ENCODE results near the gene FRMD4B.

FRMD4B gene

GRCh38 chr3:69364354-69364753, 21.5 kb downstream of the FRMD4B start:
- no peak for DNase-seq (ENCODE audit: low read depth in 2 of 2)

DNA sequence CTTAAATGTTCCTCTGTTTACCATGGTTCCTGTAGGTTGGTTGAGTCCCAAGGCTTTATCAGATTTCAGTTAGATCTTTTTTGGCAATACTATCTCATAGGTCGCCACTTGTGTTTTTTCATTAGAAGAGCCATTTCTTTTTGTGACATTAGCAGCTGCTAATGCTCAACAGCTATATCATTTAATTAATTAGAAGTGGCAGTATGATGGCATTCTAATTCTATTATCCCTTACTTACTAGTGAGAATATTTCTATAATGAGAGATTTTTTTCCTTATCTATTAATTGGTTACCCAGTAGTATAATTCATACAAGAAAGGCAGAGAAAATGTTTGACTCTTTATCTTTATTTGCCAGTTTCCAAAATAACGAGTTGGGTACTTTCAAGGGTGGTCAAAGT, 25.2 kb downstream of the FRMD4B start:
- DNase-seq (ENCODE audit: low read depth in 2 of 2) = no peak

- DNase-seq (ENCODE audit: low read depth in 2 of 2) = no peak
Observed at GRCh38 chr3:69359916-69360315, 26.0 kb downstream of the FRMD4B start.

GRCh38 chr3:69359339-69359893, 26.5 kb downstream of the FRMD4B start:
- no peak for DNase-seq (ENCODE audit: low read depth in 2 of 2)

DNA sequence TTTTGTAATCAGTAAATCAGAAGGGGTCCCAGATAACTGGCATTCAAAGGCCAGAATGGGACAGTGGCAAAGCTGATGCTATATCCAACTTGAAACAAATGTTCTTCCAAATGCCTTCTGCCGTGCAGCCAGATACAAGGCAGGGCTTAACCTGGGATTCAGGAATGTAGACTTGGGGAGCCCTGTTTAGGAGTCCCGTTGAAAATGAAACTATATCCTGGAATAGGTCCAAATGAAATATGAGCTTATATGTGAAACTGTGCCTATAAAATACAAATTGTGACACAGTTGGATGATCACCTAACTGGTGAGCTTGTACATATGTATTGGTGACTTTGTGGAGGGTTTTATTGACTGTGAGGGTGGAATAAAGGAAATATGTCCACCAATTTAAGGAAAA, 28.7 kb downstream of the FRMD4B start:
- no peak for DNase-seq (ENCODE audit: low read depth in 2 of 2)

- no peak for DNase-seq (ENCODE audit: low read depth in 2 of 2)
Observed at GRCh38 chr3:69354948-69355347, 30.9 kb downstream of the FRMD4B start.

GRCh38 chr3:69353503-69353902, 32.4 kb downstream of the FRMD4B start:
- DNase-seq (ENCODE audit: low read depth in 2 of 2) = no peak

- no peak for DNase-seq (ENCODE audit: low read depth in 2 of 2)
Observed at GRCh38 chr3:69353088-69353478, 32.8 kb downstream of the FRMD4B start.

DNA sequence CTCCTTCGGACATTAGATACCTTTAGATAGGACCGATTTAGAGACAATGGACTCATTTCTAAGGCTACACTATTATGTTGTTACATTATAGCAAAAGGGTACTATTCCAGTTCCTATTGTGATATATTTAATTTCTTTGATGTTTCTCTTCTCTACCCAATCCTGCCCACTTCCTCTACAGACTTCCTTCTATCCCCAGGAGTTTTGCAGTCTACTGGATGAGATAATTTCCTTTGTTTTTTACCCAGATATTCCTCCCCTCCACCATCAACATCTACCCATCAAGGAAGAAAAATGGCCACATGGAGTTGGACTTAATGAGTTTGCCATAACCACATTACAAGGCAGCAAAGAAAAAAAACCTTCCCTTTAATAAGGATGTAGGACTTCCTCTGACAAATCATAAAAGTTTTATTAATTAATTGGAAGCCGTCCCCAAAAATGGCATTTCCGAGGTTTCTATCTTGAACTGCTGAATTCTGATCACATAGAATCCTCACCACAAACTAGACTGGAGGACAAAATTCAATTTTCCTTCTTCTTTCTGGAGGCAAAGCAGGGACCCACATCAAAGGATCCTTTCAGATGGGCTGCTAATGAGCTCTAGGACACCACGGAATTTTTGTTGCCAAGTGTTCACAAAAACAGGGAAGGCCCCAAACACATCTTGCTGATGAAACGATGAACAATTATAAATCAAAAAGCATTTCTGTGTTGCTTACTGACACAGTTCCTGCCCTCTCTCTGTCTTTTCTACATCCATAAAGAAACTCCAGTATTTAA, 33.4 kb downstream of the FRMD4B start:
- DNase-seq (ENCODE audit: low read depth in 2 of 2) = no peak

GRCh38 chr3:69343875-69344274, 42.0 kb downstream of the FRMD4B start:
- no peak for DNase-seq (ENCODE audit: low read depth in 2 of 2)

- no peak for DNase-seq (ENCODE audit: low read depth in 2 of 2)
Observed at GRCh38 chr3:69342074-69342473, 43.8 kb downstream of the FRMD4B start.

- no peak for DNase-seq (ENCODE audit: low read depth in 2 of 2)
Observed at GRCh38 chr3:69339760-69340159, 46.1 kb downstream of the FRMD4B start.

- no peak for DNase-seq (ENCODE audit: low read depth in 2 of 2)
Observed at GRCh38 chr3:69338911-69339310, 47.0 kb downstream of the FRMD4B start.

DNA sequence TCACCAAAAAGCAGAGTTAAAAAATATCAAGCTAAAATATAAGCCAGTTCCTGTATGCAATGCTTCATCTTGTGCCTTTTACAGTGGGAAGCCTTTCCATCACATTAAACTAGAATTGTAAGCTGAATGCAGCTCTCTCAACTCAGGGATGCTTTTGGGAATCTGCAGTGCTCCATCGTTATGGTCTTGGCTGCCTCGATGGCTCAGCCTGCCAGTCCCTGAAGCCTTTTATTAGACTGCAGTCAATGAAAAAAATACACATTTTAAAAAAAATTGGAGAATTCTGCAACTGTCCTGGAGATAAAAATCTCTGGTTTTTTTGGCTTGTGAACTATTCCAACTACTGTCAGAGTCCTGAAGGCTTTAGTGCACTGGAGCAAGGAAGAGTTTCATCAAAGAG, 53.0 kb downstream of the FRMD4B start:
- DNase-seq (ENCODE audit: low read depth in 2 of 2) = no peak

- no peak for DNase-seq (ENCODE audit: low read depth in 2 of 2)
Observed at GRCh38 chr3:69330891-69331400, 54.9 kb downstream of the FRMD4B start.

- DNase-seq (ENCODE audit: low read depth in 2 of 2) = no peak
Observed at GRCh38 chr3:69329892-69330291, 56.0 kb downstream of the FRMD4B start.

DNA sequence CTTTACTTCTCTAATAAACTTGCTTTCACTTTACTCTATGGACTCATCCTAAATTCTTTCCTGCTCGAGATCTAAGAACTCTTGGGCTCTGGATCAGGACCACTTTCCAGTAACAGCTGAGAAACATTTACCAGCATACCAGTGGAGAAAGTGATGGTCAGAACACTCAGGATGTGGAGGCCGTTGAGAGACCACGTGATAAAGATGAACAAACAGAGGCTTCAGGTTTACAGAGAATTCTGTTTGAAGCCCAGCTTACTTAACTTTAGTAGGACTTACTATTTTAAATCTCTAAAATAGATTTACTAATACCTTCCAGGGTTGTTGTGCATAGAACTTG, 57.0 kb downstream of the FRMD4B start:
- no peak for DNase-seq (ENCODE audit: low read depth in 2 of 2)

GRCh38 chr3:69328103-69328962, 57.6 kb downstream of the FRMD4B start:
- no peak for DNase-seq (ENCODE audit: low read depth in 2 of 2)

DNA sequence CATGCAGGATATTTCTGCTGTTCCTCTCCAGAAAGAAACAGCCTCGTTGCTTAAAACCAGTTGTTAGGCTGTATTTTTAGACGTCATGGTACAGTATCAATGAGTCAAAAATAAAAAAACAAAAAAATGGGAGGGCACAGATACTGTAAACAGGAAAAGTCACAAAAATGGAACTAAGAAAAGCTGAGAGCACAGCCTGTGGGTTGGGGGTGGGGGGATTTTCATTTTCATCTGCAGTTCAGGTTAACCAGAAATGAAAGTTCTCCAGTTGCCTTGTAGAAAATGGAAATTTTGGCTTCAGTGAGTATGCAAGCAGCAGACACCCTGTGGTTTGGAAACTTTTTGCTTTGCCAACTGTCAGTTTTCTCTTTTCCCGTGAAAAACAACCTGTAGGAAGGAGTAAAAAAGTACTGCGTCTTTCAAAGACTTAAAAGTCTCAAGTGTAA, 59.0 kb downstream of the FRMD4B start:
- DNase-seq (ENCODE audit: low read depth in 2 of 2) = peak; percentile 41 to 51

DNA sequence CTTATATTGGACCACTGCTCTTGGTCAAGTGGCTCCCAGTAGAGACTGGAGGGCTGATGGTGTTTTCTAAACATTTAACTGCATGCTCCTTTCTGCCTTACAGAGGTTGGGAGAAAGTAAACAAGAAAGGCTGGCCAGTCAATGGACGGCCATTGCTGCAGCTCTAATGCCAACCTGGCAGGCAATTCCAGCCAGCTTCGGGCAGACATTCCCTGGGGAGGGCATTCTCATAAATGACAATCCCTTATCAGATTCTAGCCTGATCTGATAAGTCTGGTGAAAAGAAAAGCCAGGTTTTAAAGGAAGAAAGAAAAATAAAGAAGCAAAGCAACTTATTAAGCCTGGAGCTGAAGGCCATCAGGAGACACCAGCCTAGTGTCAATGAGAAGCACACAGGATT, 60.7 kb downstream of the FRMD4B start:
- DNase-seq (ENCODE audit: low read depth in 2 of 2) = no peak

GRCh38 chr3:69324362-69325025, 61.4 kb downstream of the FRMD4B start:
- no peak for DNase-seq (ENCODE audit: low read depth in 2 of 2)

- DNase-seq (ENCODE audit: low read depth in 2 of 2) = no peak
Observed at GRCh38 chr3:69323941-69324340, 61.9 kb downstream of the FRMD4B start.

All from stimulated activated CD4-positive, alpha-beta T cell treated with anti-CD3 and anti-CD28 coated beads, Interleukin-12 subunit alpha, Interleukin-12 subunit beta, amount 100 ng/mL, for 24 hours (primary cell).